HG03378 (cell line): Measurements from ENCODE around the gene SEC61A1.

ENCODE experiments used
- ATAC-seq: cut with Tn5 transposase; IDR thresholded peaks from one replicate; pipeline ENCODE4 v1.9.1; 2021; ENCODE audit warnings: mild to moderate bottlenecking, moderate library complexity; ENCODE audit not compliant: unreplicated experiment

SEC61A1 gene

DNA sequence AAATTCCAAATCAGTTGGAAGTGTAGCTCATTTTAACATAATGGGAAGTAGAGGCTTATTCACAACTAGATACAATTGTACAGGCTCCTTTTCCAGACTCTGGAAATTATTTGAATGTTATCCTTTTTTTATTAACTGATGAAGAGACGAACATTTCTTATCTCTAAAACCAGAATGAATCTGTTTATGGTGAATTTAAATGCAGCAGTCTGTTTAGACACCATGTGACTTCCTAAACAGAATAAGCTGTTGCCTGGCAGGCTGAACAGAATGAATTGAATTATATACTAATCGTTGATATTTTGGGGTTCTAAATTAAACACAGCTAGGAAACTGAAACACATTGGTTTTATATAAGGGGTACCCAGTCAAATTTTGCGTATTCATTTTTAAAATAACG is 4.0 kb downstream of the SEC61A1 start:
- ATAC-seq = no peak

- ATAC-seq = no peak
Observed at GRCh38 chr3:128060473-128061381, 8.5 kb downstream of the SEC61A1 start.

GRCh38 chr3:128062033-128062745 is 10.0 kb downstream of the SEC61A1 start:
- ATAC-seq = no peak

DNA sequence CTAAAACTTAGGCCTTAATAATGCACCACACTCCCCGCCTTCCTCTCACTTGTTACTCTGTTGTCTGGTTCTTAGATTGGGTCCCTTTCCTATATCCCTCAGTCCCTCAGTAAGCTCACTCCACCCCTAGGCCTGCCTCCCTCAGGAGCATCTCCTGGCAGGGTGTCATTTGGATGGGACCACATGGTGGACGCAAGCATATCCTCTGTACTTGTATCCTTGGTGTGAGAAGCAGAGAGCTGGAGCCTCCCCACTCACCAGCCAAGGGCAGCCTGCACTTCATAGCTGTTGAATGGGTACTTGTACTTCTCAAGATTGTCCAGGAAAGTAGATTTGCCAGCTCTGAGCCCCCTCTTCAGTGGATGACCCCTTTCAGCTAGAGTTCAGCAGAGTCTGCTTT is 11.6 kb downstream of the SEC61A1 start:
- ATAC-seq = no peak

- ATAC-seq = no peak
Observed at GRCh38 chr3:128064962-128065361, 12.7 kb downstream of the SEC61A1 start.

DNA sequence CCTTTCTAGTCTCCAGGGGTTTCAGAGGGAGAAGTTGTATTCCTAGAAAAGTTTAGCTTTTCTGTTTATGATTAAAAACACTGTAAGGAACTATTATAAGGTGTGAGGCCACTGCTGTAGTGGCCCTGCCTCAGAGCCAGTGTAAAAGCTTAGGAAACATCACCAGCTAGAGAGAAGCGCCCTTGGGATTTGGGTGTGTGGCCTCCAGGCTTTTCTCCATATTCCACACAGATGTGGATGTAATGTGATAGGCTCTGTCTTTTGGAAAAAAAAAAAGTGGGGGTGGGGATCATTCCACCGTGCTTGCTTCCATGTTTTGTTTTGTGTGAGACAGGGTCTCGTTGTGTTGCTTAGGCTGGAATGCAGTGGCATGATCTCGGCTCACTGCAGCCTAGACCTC is 13.9 kb downstream of the SEC61A1 start:
- ATAC-seq = no peak

DNA sequence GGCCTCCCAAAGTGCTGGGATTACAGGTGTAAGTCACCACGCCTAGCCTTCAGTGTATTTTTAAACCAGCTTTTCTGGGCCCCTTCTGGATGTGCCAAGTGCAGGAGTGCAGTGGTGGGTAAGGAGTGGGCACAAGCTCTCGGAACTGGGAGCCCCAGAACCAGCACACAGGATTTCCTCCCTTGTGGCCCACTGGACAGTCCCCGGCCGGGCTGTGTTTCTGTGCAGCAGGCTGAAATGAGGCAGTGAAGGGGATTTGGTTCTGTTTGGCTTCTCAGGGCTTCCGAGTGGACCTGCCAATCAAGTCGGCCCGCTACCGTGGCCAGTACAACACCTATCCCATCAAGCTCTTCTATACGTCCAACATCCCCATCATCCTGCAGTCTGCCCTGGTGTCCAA is 14.4 kb downstream of the SEC61A1 start:
- no peak for ATAC-seq

DNA sequence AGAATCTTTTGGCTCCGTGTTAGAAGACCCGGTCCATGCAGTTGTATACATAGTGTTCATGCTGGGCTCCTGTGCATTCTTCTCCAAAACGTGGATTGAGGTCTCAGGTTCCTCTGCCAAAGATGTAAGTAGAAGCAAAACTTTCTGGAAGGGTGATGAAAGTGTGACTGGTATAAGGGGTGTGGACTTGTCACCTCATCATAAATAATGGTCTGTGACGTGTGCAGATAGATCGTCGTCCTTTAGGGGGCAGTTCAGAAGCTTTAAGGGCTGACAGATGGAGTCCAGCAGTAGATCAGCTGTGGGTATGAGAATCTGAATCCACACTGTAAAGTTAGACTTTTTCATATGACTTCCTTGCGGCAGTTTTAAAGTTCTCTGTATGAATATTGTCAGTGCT is 15.3 kb downstream of the SEC61A1 start:
- ATAC-seq = no peak

DNA sequence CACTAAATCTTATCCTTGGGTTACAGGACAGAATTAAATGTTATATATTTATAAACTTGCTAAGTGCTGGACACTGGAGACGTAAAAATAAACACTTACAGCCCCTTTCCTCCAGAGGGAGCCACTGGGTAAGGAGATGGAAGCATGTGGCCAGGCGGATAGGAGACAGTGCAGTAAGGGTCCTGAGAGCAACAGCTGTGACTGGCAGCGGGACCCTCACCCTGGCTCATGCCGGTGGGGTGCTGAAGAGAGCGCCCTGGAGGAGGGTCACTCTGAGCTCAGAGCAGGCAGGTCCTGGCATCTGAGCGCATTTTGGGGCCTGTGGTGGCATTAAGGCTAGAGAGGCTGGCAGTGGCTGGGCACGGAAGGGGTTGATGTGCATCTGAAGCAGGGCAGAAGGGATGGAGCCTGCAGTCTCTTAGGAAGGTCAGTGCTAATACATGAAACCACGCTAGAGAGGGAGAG is 16.0 kb downstream of the SEC61A1 start:
- no peak for ATAC-seq

DNA sequence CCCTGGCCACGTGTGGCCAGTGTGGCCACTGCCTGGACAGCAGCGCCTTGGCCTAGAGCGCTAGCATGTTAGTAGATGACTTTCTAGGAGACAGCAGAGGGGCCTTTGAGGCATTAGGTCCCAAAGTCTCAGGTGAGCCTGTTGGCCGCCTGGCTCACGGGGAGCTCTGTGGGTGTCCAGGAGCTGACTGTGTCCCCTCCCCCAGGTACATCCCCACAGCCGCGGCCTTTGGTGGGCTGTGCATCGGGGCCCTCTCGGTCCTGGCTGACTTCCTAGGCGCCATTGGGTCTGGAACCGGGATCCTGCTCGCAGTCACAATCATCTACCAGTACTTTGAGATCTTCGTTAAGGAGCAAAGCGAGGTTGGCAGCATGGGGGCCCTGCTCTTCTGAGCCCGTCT is 17.0 kb downstream of the SEC61A1 start:
- no peak for ATAC-seq

- no peak for ATAC-seq
Observed at GRCh38 chr3:128070898-128071591, 18.8 kb downstream of the SEC61A1 start.

- no peak for ATAC-seq
Observed at GRCh38 chr3:128071771-128072453, 19.7 kb downstream of the SEC61A1 start.

DNA sequence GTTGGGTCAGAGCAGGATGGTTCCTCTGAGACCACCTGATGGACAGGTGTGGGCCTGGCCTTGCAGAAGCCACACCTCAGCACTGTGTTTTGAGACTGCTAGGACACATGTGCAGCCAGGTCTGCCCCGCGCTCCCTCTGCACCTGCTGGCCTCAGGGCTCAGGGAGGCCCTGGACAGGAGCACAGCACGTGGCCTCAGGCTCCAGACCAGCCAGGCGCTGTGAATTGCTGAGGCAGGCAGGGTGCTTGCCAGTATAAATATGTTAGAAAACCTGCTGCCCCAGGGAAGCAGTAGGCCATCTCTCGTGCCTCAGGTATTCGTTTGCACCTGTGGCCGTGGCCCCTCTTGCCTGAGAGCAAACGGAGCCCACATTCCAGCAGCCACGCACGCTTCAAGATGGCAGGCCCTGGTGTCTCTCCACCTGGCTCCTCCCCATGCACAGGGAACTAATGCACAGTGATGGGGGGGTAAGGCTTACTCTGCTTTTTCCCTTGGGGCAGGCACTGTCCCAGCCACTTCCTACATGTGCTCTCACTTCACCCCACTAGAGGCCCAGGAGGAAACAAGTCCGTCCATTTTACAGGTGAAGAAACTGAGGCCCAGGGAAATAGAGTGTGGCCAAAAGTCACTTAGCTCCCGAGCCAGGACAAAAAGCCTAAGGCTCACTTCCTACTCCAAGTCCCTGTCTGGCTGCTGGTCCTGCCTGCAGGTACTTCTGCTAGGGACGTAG is 20.4 kb downstream of the SEC61A1 start:
- ATAC-seq = no peak

GRCh38 chr3:128073185-128073725 is 21.0 kb downstream of the SEC61A1 start:
- ATAC-seq = no peak

- ATAC-seq = no peak
Observed at GRCh38 chr3:128073807-128074206, 21.6 kb downstream of the SEC61A1 start.

GRCh38 chr3:128074851-128075521 is 22.7 kb downstream of the SEC61A1 start:
- no peak for ATAC-seq

DNA sequence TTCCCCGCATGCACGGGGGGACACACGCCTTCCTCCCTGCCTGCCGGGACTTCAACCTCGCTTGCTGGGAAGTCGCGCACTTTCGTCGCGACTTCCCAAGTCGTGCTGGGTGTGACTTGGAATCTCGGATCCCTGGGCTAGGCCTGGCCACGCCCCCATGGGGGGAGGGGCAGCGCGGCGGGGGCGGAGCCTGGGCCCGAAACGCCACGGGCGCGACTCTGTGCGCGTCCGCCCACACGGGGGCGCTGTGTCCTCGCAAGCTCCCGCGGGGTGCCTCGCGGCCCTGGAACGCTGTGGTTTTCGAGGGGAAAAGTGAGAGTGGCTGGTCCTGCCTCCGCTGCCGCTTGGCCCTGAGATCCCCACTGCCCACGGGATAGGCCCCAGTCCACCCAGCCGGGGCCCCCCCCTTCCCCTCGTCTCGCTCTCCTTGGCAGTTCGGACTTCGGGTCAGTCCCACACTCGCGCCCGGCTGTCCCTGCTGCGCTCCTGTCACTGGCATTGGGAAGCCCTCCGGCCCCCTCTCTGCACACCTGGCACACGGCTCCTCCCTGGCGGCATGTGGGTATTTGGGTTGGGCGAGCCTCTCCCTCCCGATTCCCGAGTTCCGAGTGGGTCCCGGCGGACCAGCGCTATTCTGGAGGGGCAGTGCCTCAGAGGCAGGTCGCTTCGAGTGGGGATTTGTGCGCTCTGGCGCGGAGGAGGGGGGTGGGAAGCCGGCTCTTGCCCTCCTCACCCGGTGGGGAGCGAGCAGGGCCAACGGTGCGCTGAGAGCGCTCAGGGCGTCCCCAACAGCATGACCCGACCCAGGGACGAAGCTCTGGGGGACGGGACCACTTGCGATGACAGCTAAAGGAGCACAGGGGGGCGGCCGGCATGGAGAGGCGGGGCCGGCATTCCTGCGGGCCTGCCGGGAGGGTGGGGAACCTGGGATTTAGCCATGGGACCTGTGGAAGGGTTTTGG is 23.6 kb downstream of the SEC61A1 start:
- no peak for ATAC-seq

GRCh38 chr3:128076483-128077201 is 24.4 kb downstream of the SEC61A1 start:
- ATAC-seq = no peak
